ENCODE results near the gene LLGL2.

DNA sequence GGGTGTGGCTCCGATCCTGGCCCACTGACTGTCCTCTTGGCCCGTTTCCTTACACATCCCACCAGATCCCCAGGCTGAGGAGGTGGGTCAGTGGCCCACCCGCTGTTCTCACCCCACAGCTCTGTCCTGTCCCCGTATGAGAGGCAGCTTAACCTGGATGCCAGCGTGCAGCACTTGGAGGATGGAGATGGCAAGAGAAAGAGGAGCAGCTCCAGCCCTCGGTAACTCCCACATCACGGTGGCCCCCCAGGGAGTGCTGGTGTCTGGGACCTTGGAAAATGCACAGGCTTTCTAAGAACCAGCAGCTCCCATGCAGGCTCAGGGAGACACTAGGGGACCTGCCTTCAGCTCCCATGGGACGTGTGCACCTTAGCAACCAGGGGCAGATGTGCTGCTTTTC is 4.2 kb upstream of the LLGL2 start:
- TF ChIP-seq, protein P1, sequence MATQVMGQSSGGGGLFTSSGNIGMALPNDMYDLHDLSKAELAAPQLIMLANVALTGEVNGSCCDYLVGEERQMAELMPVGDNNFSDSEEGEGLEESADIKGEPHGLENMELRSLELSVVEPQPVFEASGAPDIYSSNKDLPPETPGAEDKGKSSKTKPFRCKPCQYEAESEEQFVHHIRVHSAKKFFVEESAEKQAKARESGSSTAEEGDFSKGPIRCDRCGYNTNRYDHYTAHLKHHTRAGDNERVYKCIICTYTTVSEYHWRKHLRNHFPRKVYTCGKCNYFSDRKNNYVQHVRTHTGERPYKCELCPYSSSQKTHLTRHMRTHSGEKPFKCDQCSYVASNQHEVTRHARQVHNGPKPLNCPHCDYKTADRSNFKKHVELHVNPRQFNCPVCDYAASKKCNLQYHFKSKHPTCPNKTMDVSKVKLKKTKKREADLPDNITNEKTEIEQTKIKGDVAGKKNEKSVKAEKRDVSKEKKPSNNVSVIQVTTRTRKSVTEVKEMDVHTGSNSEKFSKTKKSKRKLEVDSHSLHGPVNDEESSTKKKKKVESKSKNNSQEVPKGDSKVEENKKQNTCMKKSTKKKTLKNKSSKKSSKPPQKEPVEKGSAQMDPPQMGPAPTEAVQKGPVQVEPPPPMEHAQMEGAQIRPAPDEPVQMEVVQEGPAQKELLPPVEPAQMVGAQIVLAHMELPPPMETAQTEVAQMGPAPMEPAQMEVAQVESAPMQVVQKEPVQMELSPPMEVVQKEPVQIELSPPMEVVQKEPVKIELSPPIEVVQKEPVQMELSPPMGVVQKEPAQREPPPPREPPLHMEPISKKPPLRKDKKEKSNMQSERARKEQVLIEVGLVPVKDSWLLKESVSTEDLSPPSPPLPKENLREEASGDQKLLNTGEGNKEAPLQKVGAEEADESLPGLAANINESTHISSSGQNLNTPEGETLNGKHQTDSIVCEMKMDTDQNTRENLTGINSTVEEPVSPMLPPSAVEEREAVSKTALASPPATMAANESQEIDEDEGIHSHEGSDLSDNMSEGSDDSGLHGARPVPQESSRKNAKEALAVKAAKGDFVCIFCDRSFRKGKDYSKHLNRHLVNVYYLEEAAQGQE (IDR thresholded peaks at IDR 0.05; ENCODE audit: low read depth, low read length), result no peak
- TF ChIP-seq FOXM1 (IDR thresholded peaks at IDR 0.05; ENCODE audit: low read depth, low read length) (no peak), ZNF24 (IDR thresholded peaks at IDR 0.05) (no peak), CHD4 (IDR thresholded peaks at IDR 0.05) (no peak), SUZ12 (IDR thresholded peaks at IDR 0.05; ENCODE audit: unreplicated experiment) (no peak)
- TF ChIP-seq, protein P2, sequence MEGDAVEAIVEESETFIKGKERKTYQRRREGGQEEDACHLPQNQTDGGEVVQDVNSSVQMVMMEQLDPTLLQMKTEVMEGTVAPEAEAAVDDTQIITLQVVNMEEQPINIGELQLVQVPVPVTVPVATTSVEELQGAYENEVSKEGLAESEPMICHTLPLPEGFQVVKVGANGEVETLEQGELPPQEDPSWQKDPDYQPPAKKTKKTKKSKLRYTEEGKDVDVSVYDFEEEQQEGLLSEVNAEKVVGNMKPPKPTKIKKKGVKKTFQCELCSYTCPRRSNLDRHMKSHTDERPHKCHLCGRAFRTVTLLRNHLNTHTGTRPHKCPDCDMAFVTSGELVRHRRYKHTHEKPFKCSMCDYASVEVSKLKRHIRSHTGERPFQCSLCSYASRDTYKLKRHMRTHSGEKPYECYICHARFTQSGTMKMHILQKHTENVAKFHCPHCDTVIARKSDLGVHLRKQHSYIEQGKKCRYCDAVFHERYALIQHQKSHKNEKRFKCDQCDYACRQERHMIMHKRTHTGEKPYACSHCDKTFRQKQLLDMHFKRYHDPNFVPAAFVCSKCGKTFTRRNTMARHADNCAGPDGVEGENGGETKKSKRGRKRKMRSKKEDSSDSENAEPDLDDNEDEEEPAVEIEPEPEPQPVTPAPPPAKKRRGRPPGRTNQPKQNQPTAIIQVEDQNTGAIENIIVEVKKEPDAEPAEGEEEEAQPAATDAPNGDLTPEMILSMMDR (IDR thresholded peaks at IDR 0.05 in 2 of 3, conservative IDR thresholded peaks at IDR 0.05 in 1 of 3; ENCODE audit: control insufficient read depth in 2 of 3, extremely low read depth in 1 of 3, insufficient read depth in 1 of 3, low read depth in 3 of 3, low read length in 3 of 3), result no peak
- TF ChIP-seq, protein P3, sequence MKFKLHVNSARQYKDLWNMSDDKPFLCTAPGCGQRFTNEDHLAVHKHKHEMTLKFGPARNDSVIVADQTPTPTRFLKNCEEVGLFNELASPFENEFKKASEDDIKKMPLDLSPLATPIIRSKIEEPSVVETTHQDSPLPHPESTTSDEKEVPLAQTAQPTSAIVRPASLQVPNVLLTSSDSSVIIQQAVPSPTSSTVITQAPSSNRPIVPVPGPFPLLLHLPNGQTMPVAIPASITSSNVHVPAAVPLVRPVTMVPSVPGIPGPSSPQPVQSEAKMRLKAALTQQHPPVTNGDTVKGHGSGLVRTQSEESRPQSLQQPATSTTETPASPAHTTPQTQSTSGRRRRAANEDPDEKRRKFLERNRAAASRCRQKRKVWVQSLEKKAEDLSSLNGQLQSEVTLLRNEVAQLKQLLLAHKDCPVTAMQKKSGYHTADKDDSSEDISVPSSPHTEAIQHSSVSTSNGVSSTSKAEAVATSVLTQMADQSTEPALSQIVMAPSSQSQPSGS (IDR thresholded peaks at IDR 0.05; ENCODE audit: low read length), result no peak
